Measurements from ENCODE around the gene C1orf56. TPM values are rescaled to one million over a fixed set of nuclear protein-coding genes. Genes with fewer than 3 reads are reported as not detected.

Gene C1orf56
- total RNA-seq, 4 donors from 2014 or later = 1.3 to 2.5 (median 1.4) TPM; not detected in 1

DNA sequence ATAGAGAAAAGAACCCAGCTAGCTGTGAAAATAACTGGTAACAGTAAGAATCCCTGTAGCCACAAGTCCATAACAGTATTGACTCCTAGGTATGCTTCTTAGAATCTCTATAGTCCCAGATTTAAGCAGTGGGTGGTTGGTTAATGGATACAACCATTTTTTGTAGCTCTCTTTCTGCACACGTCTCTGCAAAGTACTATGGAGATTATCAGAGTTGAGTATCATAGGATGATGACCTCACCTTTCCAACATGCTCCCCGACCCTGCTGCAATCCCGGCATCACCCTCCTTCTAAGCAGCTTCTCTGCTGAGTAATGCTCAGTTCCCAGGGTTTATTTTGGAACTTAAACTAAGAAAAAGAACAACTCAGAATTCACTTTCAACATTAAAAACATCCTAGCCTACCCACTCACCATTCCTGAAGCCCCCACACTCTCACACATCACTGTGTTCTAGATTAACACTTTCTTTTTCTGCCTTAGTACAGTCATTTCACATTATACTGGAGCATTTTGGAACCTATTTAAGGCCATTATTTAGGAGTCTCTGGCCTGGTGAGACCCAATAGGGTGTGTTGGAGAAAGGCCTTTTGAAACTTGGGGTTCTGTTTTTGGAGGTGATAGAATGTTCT, 15.3 kb downstream of the C1orf56 start:
- Histone ChIP-seq H3K27ac (no peak overlapping the region), H3K36me3 (no peaks in the 10 kb centered on the region)

DNA sequence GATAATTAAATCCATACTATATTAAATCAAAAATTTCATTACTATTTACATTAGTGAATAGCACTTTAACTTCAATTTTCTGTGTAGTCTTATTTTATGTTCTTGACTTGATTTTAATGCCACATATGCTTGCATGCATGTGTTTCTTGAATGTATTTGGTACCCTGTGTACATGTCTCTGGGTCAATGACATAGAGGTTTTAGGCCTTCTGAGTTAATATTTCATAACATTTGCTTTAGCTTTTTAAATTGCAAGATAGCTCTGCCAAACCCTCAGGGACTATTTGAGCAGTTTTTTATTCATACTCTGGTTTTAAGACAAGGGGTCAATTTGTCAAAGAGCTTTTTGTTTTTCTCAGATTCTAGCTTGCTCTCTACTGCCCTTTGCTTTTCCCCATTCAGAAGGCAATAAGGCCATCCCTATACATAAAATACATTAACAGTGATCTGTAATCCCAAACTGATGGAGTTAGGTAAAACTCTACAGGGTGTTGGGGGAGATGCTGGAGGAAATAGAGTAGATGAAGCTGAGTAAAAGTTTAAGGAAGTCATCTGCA, 17.6 kb downstream of the C1orf56 start:
- Histone ChIP-seq H3K4me1 (peaks cover 0 to 6% (median 2%) of the 10 kb centered on the region in 4 donors), H3K27ac (no peak overlapping the region), H3K9me3 (no peaks in the 10 kb centered on the region), H3K27me3 (no peaks in the 10 kb centered on the region), H3K36me3 (no peaks in the 10 kb centered on the region), H3K4me3 (no peak overlapping the region)
- no peak for DNase-seq
- TF ChIP-seq POLR2A (IDR thresholded peaks at IDR 0.05) = no peak
- TF ChIP-seq, protein P1, sequence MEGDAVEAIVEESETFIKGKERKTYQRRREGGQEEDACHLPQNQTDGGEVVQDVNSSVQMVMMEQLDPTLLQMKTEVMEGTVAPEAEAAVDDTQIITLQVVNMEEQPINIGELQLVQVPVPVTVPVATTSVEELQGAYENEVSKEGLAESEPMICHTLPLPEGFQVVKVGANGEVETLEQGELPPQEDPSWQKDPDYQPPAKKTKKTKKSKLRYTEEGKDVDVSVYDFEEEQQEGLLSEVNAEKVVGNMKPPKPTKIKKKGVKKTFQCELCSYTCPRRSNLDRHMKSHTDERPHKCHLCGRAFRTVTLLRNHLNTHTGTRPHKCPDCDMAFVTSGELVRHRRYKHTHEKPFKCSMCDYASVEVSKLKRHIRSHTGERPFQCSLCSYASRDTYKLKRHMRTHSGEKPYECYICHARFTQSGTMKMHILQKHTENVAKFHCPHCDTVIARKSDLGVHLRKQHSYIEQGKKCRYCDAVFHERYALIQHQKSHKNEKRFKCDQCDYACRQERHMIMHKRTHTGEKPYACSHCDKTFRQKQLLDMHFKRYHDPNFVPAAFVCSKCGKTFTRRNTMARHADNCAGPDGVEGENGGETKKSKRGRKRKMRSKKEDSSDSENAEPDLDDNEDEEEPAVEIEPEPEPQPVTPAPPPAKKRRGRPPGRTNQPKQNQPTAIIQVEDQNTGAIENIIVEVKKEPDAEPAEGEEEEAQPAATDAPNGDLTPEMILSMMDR (IDR thresholded peaks at IDR 0.05) = no peak

More for the DNA sequence above, 15.3 kb downstream of the C1orf56 start:
- H3K9me3 ChIP-seq = no peaks in the 10 kb centered on the region
- H3K4me3 ChIP-seq = no peak overlapping the region
- TF ChIP-seq POLR2A (IDR thresholded peaks at IDR 0.05) = no peak
- TF ChIP-seq, protein P1 (IDR thresholded peaks at IDR 0.05) = no peak
- H3K4me1 ChIP-seq = peaks cover 0 to 6% (median 0%) of the 10 kb centered on the region in 4 donors
- DNase-seq = no peak
- no peaks in the 10 kb centered on the region for H3K27me3 ChIP-seq

DNA sequence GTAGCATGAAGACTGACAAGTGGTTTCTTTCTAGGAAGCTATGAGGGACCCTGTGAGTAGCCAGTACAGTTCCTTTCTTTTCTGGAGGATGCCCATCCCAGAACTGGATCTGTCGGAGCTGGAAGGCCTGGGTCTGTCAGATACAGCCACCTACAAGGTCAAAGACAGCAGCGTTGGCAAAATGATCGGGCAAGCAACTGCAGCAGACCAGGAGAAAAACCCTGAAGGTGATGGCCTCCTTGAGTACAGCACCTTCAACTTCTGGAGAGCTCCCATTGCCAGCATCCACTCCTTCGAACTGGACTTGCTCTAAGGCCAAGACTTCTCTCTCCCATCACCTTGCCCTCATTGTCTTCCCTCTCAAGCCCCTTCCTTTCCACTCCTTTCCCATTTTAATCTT, 19.6 kb downstream of the C1orf56 start:
- no peak for TF ChIP-seq POLR2A (IDR thresholded peaks at IDR 0.05)
- TF ChIP-seq, protein P1 (IDR thresholded peaks at IDR 0.05) = no peak
- no peak overlapping the region for H3K27ac ChIP-seq
- H3K4me3 ChIP-seq = no peak overlapping the region
- no peaks in the 10 kb centered on the region for H3K36me3 ChIP-seq
- H3K9me3 ChIP-seq = no peaks in the 10 kb centered on the region
- peak in 1 of 3 donors; percentile 11 for DNase-seq
- no peaks in the 10 kb centered on the region for H3K27me3 ChIP-seq
- peaks cover 0 to 12% (median 6%) of the 10 kb centered on the region in 4 donors for H3K4me1 ChIP-seq

DNA sequence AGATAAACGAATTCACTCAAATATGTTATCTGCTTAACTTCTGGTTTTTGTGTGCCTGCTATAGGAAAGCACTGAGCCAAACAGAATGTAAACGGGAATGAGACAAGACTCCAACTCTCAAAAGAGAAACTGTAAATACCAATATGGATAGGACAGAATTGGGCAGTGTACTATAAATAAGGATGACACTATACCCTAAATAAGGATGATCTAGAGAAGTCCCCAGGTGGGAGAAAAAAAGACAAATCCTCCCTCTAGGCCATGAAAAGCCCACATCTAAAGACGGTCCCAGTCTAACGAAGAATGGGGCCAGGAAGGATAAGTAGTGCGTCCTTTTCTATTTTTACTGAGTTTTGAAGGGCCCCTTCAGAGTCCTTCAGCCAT, 21.5 kb downstream of the C1orf56 start:
- Histone ChIP-seq H3K27ac (peak overlapping the region in 3 of 4 donors; percentile 94 to 97 (median 96)), H3K36me3 (no peaks in the 10 kb centered on the region), H3K9me3 (no peaks in the 10 kb centered on the region), H3K27me3 (no peaks in the 10 kb centered on the region), H3K4me3 (no peak overlapping the region), H3K4me1 (peaks cover 0 to 12% (median 6%) of the 10 kb centered on the region in 4 donors)
- TF ChIP-seq, protein P1 (IDR thresholded peaks at IDR 0.05) = no peak
- no peak for TF ChIP-seq POLR2A (IDR thresholded peaks at IDR 0.05)
- no peak for DNase-seq

DNA sequence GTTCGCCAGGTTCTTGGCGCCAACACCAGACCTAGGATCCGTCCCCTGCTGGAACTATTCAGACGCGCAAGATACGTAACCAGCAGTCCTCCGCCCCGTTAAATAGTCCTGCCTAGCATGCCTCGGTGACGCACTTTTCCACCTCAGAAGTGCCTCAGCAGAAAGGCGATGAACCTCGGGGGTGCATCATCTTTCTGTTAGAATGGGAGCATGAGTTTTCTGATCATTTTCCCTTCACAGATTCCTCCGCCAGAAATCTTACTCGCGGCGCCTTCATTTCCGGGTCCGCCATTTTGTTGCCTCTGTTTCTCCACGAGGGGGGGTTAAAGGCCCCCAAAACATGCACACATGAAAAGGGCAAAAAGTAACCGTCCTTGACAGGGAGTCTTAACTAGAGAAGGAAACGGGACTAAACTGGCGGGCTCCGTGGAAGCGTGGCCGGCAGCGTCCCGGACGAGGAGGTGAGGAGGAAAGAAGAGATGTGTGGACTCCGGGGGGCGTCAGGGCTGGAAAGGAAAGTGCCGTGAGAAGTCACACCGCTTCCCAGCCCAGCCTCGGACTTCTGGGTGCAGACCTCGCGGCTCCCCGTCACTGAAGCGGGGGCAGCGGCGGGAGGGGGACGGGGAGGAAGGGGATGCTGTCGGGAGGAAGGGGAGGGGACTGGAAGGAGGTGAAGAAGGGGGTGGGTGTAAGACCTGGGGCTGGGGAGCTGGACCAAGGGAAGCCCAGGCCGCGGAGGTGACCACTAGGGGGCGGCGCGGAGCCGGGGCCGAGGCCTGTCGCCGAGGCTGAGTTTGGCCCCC, 23.1 kb downstream of the C1orf56 start, which contains the start of gene GABPB2:
Gene GABPB2 (plus strand): TSS at position 288 of the 803 bp plus-strand sequence. CDS start 17,429 bp downstream, outside the sequence.
- H3K27me3 ChIP-seq = no peaks in the 10 kb centered on the region
- peaks cover 0 to 12% (median 6%) of the 10 kb centered on the region in 4 donors for H3K4me1 ChIP-seq
- H3K9me3 ChIP-seq = no peaks in the 10 kb centered on the region
- peak within 1 kb of the TSS; percentile 94 to 97 (median 96) for H3K27ac ChIP-seq
- DNase-seq = peak; percentile 88 to 95 (median 89)
- peak; percentile 2 to 25 for TF ChIP-seq POLR2A (IDR thresholded peaks at IDR 0.05)
- TF ChIP-seq, protein P1 (IDR thresholded peaks at IDR 0.05) = peak; percentile 51 to 96 (median 76)
- H3K36me3 ChIP-seq = no peaks in the 10 kb centered on the region
- H3K4me3 ChIP-seq = peak within 1 kb of the TSS; percentile 70 to 88 (median 86)

Measured in Peyer's patch (tissue), 4 donors.